Colonic mucosa (tissue), 4 donors: ENCODE results near the gene CCDC192. TPM values are rescaled to one million over a fixed set of nuclear protein-coding genes. Genes with fewer than 3 reads are reported as not detected.

Experiments
- DNase-seq: peaks from one replicate; pipeline ENCODE4 v3.0.0-alpha.2; 2020
- H3K27ac ChIP-seq: fragments of 200-600 bp; one replicate; pipeline ENCODE4 v1.8.0; 2021
- H3K27me3 ChIP-seq: fragments of 200-600 bp; one replicate; pipeline ENCODE4 v1.8.0; 2021
- H3K36me3 ChIP-seq: fragments of 200-600 bp; one replicate; pipeline ENCODE4 v1.8.0; 2021
- H3K4me1 ChIP-seq: fragments of 200-600 bp; one replicate; pipeline ENCODE4 v1.8.0; 2021; ENCODE audit warnings: mild to moderate bottlenecking
- H3K4me3 ChIP-seq: fragments of 200-600 bp; one replicate; pipeline ENCODE4 v1.8.0; 2021
- H3K9ac ChIP-seq, 2 donors: one replicate each; pipeline ENCODE4 v1.7.0; 2013; ENCODE audit warnings: control low read depth in 2 of 2, low read depth in 2 of 2, low read length in 2 of 2
- H3K9me3 ChIP-seq: fragments of 200-600 bp; one replicate; pipeline ENCODE4 v1.8.0; 2021
- CTCF ChIP-seq: fragments of 200-600 bp; IDR thresholded peaks from one replicate; pipeline ENCODE4 v1.8.0; 2022; ENCODE audit warnings: antibody characterized with exemption, mild to moderate bottlenecking
- intact Hi-C: fragments of 100-400 bp; cut with DNase I; formaldehyde crosslinking; loops from one replicate; pipeline ENCODE4 v1.14.1; 2022
- total RNA-seq, 2 donors: library from RNA; stranded (reverse); fragmentation: NEBNext Ultra II Directional in 1 of 2; extraction: Animal tissue kit (Norgen Biotek cat#: 25700) in 1 of 2; gene quantifications; one replicate each; pipeline ENCODE4 v1.2.1, GENCODE V29; 2021
- donor health status: healthy.
- donor health status: DM: no; HTN: no; CAD: no.
- donor health status: DM: no; HTN: no; CAD: no.

Gene CCDC192
- total RNA-seq, 2 donors from 2014 or later: not detected

DNA sequence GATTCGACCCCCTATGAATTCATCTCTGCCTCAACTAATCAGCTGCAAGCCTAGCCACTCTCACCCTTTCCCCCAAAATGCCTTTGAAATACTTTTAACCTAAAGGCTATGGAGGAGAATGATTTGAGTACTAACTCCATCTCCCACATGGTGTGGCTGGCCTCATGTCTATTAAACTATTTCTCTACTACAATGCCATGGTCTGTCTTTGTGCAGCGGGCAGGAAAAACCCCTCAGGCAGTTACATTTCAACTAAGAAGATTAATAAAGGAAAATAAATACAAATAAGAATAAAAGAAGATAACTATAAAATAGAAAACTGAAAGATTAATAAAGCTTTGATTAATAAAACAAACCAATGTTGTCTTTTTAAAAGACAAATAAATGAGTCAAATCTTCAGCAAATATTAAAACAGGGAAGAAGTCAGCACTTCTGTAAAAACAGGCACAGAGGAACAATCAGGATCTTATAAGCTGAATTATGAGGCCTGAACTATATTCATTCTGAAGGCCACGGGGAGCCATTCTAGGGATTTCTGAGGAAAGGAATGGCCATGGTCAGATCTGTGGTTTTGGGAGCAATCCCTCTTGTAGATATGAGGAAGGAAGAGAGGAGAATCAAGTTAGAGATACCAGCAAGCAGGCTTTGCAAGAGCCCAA is 264.3 kb downstream of the CCDC192 start:
- no peaks in the 10 kb centered on the region for H3K9me3 ChIP-seq
- H3K36me3 ChIP-seq: no peaks in the 10 kb centered on the region
- intact Hi-C loops: no loop called here
- H3K4me3 ChIP-seq: no peak overlapping the region
- no peaks in the 10 kb centered on the region for H3K27me3 ChIP-seq
- DNase-seq: no peak
- TF ChIP-seq CTCF: no peak
- no peak overlapping the region for H3K9ac ChIP-seq
- no peaks in the 10 kb centered on the region for H3K4me1 ChIP-seq
- no peak overlapping the region for H3K27ac ChIP-seq

GRCh38 chr5:127967983-127968592 is 264.9 kb downstream of the CCDC192 start:
- H3K27me3 ChIP-seq: no peaks in the 10 kb centered on the region
- no peaks in the 10 kb centered on the region for H3K36me3 ChIP-seq
- no peak for TF ChIP-seq CTCF
- H3K9ac ChIP-seq: no peak overlapping the region
- H3K4me3 ChIP-seq: no peak overlapping the region
- no peak for DNase-seq
- H3K9me3 ChIP-seq: no peaks in the 10 kb centered on the region
- no peak overlapping the region for H3K27ac ChIP-seq
- intact Hi-C loops: no loop called here
- no peaks in the 10 kb centered on the region for H3K4me1 ChIP-seq

DNA sequence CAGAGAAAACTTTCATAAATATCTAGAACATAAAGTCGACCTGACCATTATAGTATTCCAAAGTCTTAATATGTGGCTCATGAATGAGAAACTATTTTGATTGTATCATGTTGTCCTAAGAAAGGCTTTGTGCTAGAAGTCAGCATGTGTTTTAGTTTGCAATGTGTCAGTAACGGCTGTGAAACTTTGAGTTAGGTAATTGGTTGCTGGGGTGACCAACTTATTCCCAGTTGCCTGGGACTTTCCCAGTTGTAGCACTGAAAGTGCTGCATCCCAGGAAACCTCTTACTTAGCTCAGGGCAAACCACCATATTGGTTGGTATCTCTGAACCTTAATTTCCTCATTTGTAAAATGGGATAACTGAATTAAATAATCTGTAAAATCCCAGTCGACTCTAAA is 265.8 kb downstream of the CCDC192 start:
- Histone ChIP-seq H3K4me3 (no peak overlapping the region), H3K27me3 (no peaks in the 10 kb centered on the region), H3K27ac (no peak overlapping the region), H3K9ac (no peak overlapping the region), H3K4me1 (no peaks in the 10 kb centered on the region), H3K36me3 (no peaks in the 10 kb centered on the region), H3K9me3 (no peaks in the 10 kb centered on the region)
- TF ChIP-seq CTCF: no peak
- intact Hi-C loops: no loop called here
- DNase-seq: no peak

DNA sequence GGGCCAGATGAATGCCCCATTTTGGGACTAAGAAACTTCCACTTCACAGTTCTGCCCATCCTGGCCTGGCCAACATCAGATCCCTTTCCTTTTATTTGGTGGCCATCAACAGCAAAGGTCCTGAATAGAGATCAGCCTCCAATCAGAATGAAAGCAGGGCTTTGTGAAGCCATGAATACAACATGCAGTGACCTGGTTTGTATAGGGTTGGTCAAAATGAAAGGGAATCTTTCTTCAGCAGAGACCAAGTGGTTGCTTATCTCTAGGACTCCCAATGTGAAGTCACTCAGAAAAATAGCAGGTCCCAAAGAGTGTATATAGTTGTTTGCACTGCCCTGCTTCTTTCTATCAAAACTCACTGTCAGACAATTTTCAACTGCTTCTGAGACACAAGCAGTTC is 266.5 kb downstream of the CCDC192 start:
- Histone ChIP-seq H3K9ac (no peak overlapping the region), H3K27me3 (no peaks in the 10 kb centered on the region), H3K36me3 (no peaks in the 10 kb centered on the region), H3K9me3 (no peaks in the 10 kb centered on the region), H3K27ac (no peak overlapping the region), H3K4me3 (no peak overlapping the region), H3K4me1 (no peaks in the 10 kb centered on the region)
- DNase-seq: no peak
- no peak for TF ChIP-seq CTCF
- intact Hi-C loops: no loop called here

- no peak overlapping the region for H3K4me3 ChIP-seq
- no peaks in the 10 kb centered on the region for H3K36me3 ChIP-seq
- H3K9me3 ChIP-seq: no peaks in the 10 kb centered on the region
- H3K9ac ChIP-seq: no peak overlapping the region
- H3K4me1 ChIP-seq: no peaks in the 10 kb centered on the region
- no peaks in the 10 kb centered on the region for H3K27me3 ChIP-seq
- intact Hi-C loops: no loop called here
- TF ChIP-seq CTCF: no peak
- DNase-seq: no peak
- H3K27ac ChIP-seq: no peak overlapping the region
These were observed 266.9 kb downstream of the CCDC192 start for GRCh38 chr5:127970081-127970480.
